HepG2 (cell line): Measurements from ENCODE around the gene LRPAP1. TPM values are rescaled to one million over a fixed set of nuclear protein-coding genes. Genes with fewer than 3 reads are reported as not detected.

Source experiments
- ATAC-seq: fragments of 200-7000 bp; cut with Tn5 transposase; 3 replicates; pipeline ENCODE4 v1.9.1; 2020; ENCODE audit warnings: mild to moderate bottlenecking, moderate library complexity
- BruUV-seq: library from RNA; stranded (reverse); fragments of 400-500 nt; replicated peaks from 2 replicates; lab custom pipeline; 2021; lab: Mats Ljungman, UMichigan
- CTCF ChIA-PET: fragments of 300-600 bp; formaldehyde crosslinking; extraction: SDS; loops from one replicate; lab custom pipeline; 2021; ENCODE audit warnings: low total read pairs, inconsistent platforms, low intra/inter-chr PET ratio; lab: Yijun Ruan, JAX
- POLR2A ChIA-PET: fragments of 350-600 bp; sonication (Branson Sonifier 250); formaldehyde crosslinking; loops from one replicate; lab custom pipeline; 2020; ENCODE audit warnings: antibody characterized with exemption, inconsistent platforms; lab: Yijun Ruan, JAX
- DNase-seq: peaks from one replicate; pipeline ENCODE4 v3.0.0-alpha.2; 2015; ENCODE audit warnings: low spot score
- FAIRE-seq: peaks from 3 replicates; lab custom pipeline; 2011; peaks lifted over from hg19 to GRCh38; lab: Jason Lieb, UNC
- H2AFZ ChIP-seq: one replicate; pipeline ENCODE4 v1.6.1; 2011; ENCODE audit warnings: low read length, inconsistent platforms
- H3K27ac ChIP-seq: fragments of 300-600 bp; 3 replicates; pipeline ENCODE4 v1.8.0; 2011; ENCODE audit warnings: mixed run types, mild to moderate bottlenecking, mixed read lengths, low read length, inconsistent platforms; ENCODE audit not compliant: insufficient read depth; ENCODE audit errors: extremely low read length
- H3K27me3 ChIP-seq, 2 experiments: fragments of 200-600 bp in 1 of 2; 2 replicates in 1 of 2; 3 replicates in 1 of 2; pipeline versions ENCODE4 v1.6.0 to v1.8.0; 2011; ENCODE audit warnings: low read length in 2 of 2, mild to moderate bottlenecking in 2 of 2, moderate library complexity in 2 of 2, inconsistent platforms in 1 of 2; ENCODE audit not compliant: insufficient read depth in 2 of 2, control insufficient read depth in 1 of 2
- H3K36me3 ChIP-seq, 2 experiments: fragments of 200-600 bp in 1 of 2; replicated peaks in 1 of 2; 2 replicates in 1 of 2; 3 replicates in 1 of 2; pipeline versions ENCODE4 v1.5.1 to v1.8.0; 2011; ENCODE audit warnings: low read length in 2 of 2, inconsistent platforms in 1 of 2; ENCODE audit not compliant: insufficient read depth in 2 of 2, control insufficient read depth in 1 of 2
- H3K4me1 ChIP-seq: 2 replicates; pipeline ENCODE4 v1.5.1; 2012; ENCODE audit warnings: low read length, inconsistent platforms; ENCODE audit not compliant: insufficient read depth
- H3K4me2 ChIP-seq: 2 replicates; pipeline ENCODE4 v1.6.0; 2011; ENCODE audit warnings: low read depth, low read length, inconsistent platforms
- H3K4me3 ChIP-seq, 3 experiments: fragments of 200-600 bp in 1 of 3; sonication (generic), shearing (Covaris generic) in 1 of 3; replicated peaks in 1 of 3; 2 replicates each; pipeline ENCODE4 v1.5.1; 2011 to 2016; ENCODE audit warnings: low read length in 3 of 3, inconsistent platforms in 2 of 3, low read depth in 2 of 3, mild to moderate bottlenecking in 2 of 3, control low read depth in 1 of 3, mixed read lengths in 1 of 3; ENCODE audit not compliant: insufficient read depth in 1 of 3
- H3K79me2 ChIP-seq: one replicate; pipeline ENCODE4 v1.6.1; 2011; ENCODE audit warnings: low read length, inconsistent platforms; ENCODE audit not compliant: insufficient read depth
- H3K9ac ChIP-seq: 2 replicates; pipeline ENCODE4 v1.6.0; 2011; ENCODE audit warnings: mild to moderate bottlenecking, low read depth, low read length, inconsistent platforms; ENCODE audit not compliant: insufficient read depth
- H3K9me3 ChIP-seq: 2 replicates; pipeline ENCODE4 v1.5.1; 2012; ENCODE audit warnings: mild to moderate bottlenecking, low read length
- H4K20me1 ChIP-seq: 2 replicates; pipeline ENCODE4 v1.6.0; 2011; ENCODE audit warnings: inconsistent platforms, mild to moderate bottlenecking, low read length, moderate library complexity; ENCODE audit not compliant: insufficient read depth
- HMGXB4 ChIP-seq, 2 experiments: sonication (generic) in 1 of 2; formaldehyde crosslinking in 1 of 2; IDR thresholded peaks; 2 replicates each; pipeline versions ENCODE4 v1.4.0 to v1.6.1; 2018 to 2020; ENCODE audit warnings: missing genetic modification reagents in 2 of 2, borderline replicate concordance in 1 of 2, low read depth in 1 of 2, mild to moderate bottlenecking in 1 of 2, missing biosample characterization in 1 of 2
- MAF1 ChIP-seq: sonication (generic); formaldehyde crosslinking; IDR thresholded peaks from 2 replicates; pipeline ENCODE4 v1.5.0; 2020; ENCODE audit warnings: missing genetic modification reagents, borderline replicate concordance
- MAX ChIP-seq: IDR thresholded peaks from 2 replicates; pipeline ENCODE4 v1.6.1; 2012; ENCODE audit warnings: inconsistent platforms
- MIXL1 ChIP-seq: IDR thresholded peaks from 2 replicates; pipeline ENCODE4 v1.6.1; 2016
- MLX ChIP-seq: IDR thresholded peaks from 2 replicates; pipeline ENCODE4 v1.6.1; 2016
- MYC ChIP-seq: sonication (generic); formaldehyde crosslinking; IDR thresholded peaks from 2 replicates; pipeline ENCODE4 v1.9.0; 2021; ENCODE audit warnings: missing genetic modification reagents, borderline replicate concordance
- NPAS2 ChIP-seq: sonication (generic); formaldehyde crosslinking; IDR thresholded peaks from 2 replicates; pipeline ENCODE4 v1.8.0; 2022; ENCODE audit warnings: mild to moderate bottlenecking, missing genetic modification reagents, borderline replicate concordance
- ZNF101 ChIP-seq: sonication (generic); formaldehyde crosslinking; IDR thresholded peaks from 2 replicates; pipeline ENCODE4 v1.4.0; 2020; ENCODE audit warnings: mild to moderate bottlenecking, low read depth, missing genetic modification reagents, borderline replicate concordance
- ZNF138 ChIP-seq: sonication (generic); formaldehyde crosslinking; IDR thresholded peaks from 2 replicates; pipeline ENCODE4 v1.5.0; 2020; ENCODE audit warnings: mild to moderate bottlenecking, low read depth, missing genetic modification reagents
- ZNF143 ChIP-seq: sonication (generic); formaldehyde crosslinking; IDR thresholded peaks from 2 replicates; pipeline ENCODE4 v1.4.0; 2020; ENCODE audit warnings: missing genetic modification reagents
- ZNF276 ChIP-seq: sonication (generic); formaldehyde crosslinking; IDR thresholded peaks from 2 replicates; pipeline ENCODE4 v1.4.0; 2020; ENCODE audit warnings: mild to moderate bottlenecking, low read depth, missing genetic modification reagents
- ZNF567 ChIP-seq: sonication (generic); formaldehyde crosslinking; IDR thresholded peaks from 2 replicates; pipeline ENCODE4 v1.8.1; 2023; ENCODE audit warnings: mild to moderate bottlenecking, missing genetic modification reagents, borderline replicate concordance
- ZSCAN9 ChIP-seq: IDR thresholded peaks from 2 replicates; pipeline ENCODE4 v1.6.1; 2016; ENCODE audit warnings: borderline replicate concordance
- WGBS: methylation state at CpG from one replicate; pipeline ENCODE4 v1.1.6; 2017; ENCODE audit warnings: low lambda C conversion rate; 5-methylcytosine and 5-hydroxymethylcytosine counted together
- in situ Hi-C: cut with HindIII; loops from 2 replicates; pipeline ENCODE4 v1.10.0; 2017; ENCODE audit warnings: low pct_unique_long_range_greater_than_20kb; ENCODE audit not compliant: extremely low pct_ligation_motif_present
- intact Hi-C: fragments of 100-400 bp; cut with micrococcal nuclease; formaldehyde crosslinking; loops from one replicate; pipeline ENCODE4 v1.10.0; 2022; ENCODE audit not compliant: unreplicated experiment
- polyA plus RNA-seq, 8 experiments: library from polyadenylated mRNA; depleted of rRNA in 3 of 8; stranded (reverse) in 7 of 8; unstranded in 1 of 8; fragments of >200 nt; fragmentation: Illumina TruSeq in 4 of 8; extraction: Trizol in 4 of 8; gene quantifications; 2 replicates each; pipeline versions ENCODE4 v1.2.1 to v1.2.3, GENCODE V29; 2011 to 2016; ENCODE audit warnings: low read depth in 4 of 8, missing spikeins in 1 of 8, mixed read lengths in 1 of 8; ENCODE audit not compliant: insufficient read depth in 1 of 8
- total RNA-seq, 5 experiments: library from RNA; depleted of rRNA; stranded (reverse); fragments of >200 nt; fragmentation: Illumina TruSeq; extraction: Trizol; gene quantifications; 2 replicates each; pipeline ENCODE4 v1.2.3, GENCODE V29; 2016; ENCODE audit warnings: low read depth in 1 of 5

Gene LRPAP1
- total and polyA plus RNA-seq, 2 of the 13 experiments (the other 11 are each of a cell fraction or from before 2014, with no cell fraction given) = 153 to 191 TPM

GRCh38 chr4:3497095-3497494 is 35.1 kb downstream of the LRPAP1 start:
- peaks cover 11 to 38% of the 10 kb centered on the region in 2 experiments; a peak in 4 of 5 replicates for H3K27me3 ChIP-seq
- no peaks in the 10 kb centered on the region for H3K9me3 ChIP-seq
- H3K4me2 ChIP-seq = no peak overlapping the region
- H3K9ac ChIP-seq = no peak overlapping the region
- H3K79me2 ChIP-seq = no peaks in the 10 kb centered on the region
- peaks cover 3% of the 10 kb centered on the region; the same call in 1 of the 2 replicates for H4K20me1 ChIP-seq
- BruUV-seq = no TSS peak
- 88% methylated on average over 3 of the region's 6 CpGs for WGBS
- CTCF ChIA-PET = no interaction called here
- no peaks in the 10 kb centered on the region; a peak in 1 of 5 replicates for H3K36me3 ChIP-seq
- no peak overlapping the region for H2AFZ ChIP-seq
- DNase-seq (no peak), ATAC-seq (no peak), FAIRE-seq (no peak)
- POLR2A ChIA-PET = no interaction called here
- no peak overlapping the region for H3K4me3 ChIP-seq
- no peak overlapping the region for H3K27ac ChIP-seq
- no peak for TF ChIP-seq ZNF276 (CRISPR knock-in tag)
- TF ChIP-seq MAX = no peak
- no peak for TF ChIP-seq ZNF101 (CRISPR knock-in tag)
- TF ChIP-seq ZNF567 (CRISPR knock-in tag) = no peak
- no peak for TF ChIP-seq MAF1
- TF ChIP-seq NPAS2 (CRISPR knock-in tag) = no peak
- no peak for TF ChIP-seq ZSCAN9 (CRISPR knock-in tag)
- TF ChIP-seq HMGXB4 (CRISPR knock-in tag; IDR thresholded peaks at IDR 0.05; ENCODE audit: borderline replicate concordance in 1 of 2, low read depth in 1 of 2) = no peak
- TF ChIP-seq ZNF138 (CRISPR knock-in tag) = no peak
- TF ChIP-seq MIXL1 (CRISPR knock-in tag) = no peak
- TF ChIP-seq MLX = no peak
- TF ChIP-seq ZNF143 (CRISPR knock-in tag) = no peak
- TF ChIP-seq MYC (CRISPR knock-in tag) = no peak
- intact Hi-C loops (no loop called here), in situ Hi-C loops (no loop called here)
- H3K4me1 ChIP-seq = peaks cover 28% of the 10 kb centered on the region
